ENCODE measurements around the gene LARP4. TPM values are rescaled to one million over a fixed set of nuclear protein-coding genes. Genes with fewer than 3 reads are reported as not detected.

Gene LARP4
- total RNA-seq, 1 donor from 2014 or later: 63.8 TPM

DNA sequence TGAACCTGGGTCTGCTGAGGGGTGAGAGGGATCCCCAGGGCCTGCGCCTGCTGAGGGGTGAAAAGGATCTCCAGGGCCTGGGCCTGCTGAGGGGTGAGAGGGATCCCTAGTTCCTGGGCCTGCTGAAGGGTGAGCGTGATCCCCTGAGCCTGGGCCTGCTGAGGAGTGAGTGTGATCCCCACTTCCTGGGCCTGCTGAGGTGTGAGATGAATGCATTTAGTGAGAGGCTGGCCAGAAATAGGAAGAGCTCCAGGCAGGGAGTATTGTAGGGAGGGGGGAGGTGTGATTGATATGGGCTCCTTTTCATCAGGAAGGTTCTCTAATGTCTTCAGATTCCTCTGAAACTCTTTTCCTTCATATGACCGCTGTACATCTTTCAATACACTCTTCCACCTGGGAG is 47.3 kb upstream of the LARP4 start:
- H3K36me3 Mint-ChIP-seq (ENCODE audit: low read depth, unreplicated experiment): peaks cover 3% of the 10 kb centered on the region
- no peak overlapping the region for H3K27ac Mint-ChIP-seq (ENCODE audit: unreplicated experiment)
- Histone ChIP-seq H3K4me1 (ENCODE audit: insufficient read depth, low read length) (no peaks in the 10 kb centered on the region), H3K36me3 (ENCODE audit: insufficient read depth, low read length) (no peaks in the 10 kb centered on the region), H4K20me1 (ENCODE audit: insufficient read depth, low read length) (no peaks in the 10 kb centered on the region), H3K27me3 (ENCODE audit: insufficient read depth, low read length) (no peaks in the 10 kb centered on the region), H3K4me3 (ENCODE audit: insufficient read depth, low read depth, low read length) (no peak overlapping the region), H3K27ac (ENCODE audit: low read depth, low read length) (no peak overlapping the region), H3K9ac (ENCODE audit: low read length) (no peak overlapping the region), H2AFZ (ENCODE audit: low read depth, low read length) (no peak overlapping the region), H3K79me2 (ENCODE audit: insufficient read depth, low read length) (no peaks in the 10 kb centered on the region), H3K4me2 (ENCODE audit: low read length) (no peak overlapping the region), H3K9me3 (ENCODE audit: insufficient read depth, low read depth, low read length) (no peaks in the 10 kb centered on the region)
- H3K9me3 Mint-ChIP-seq (ENCODE audit: unreplicated experiment): peaks cover 4% of the 10 kb centered on the region
- no peak overlapping the region for H3K4me3 Mint-ChIP-seq (ENCODE audit: unreplicated experiment)
- peaks cover 1% of the 10 kb centered on the region for H3K27me3 Mint-ChIP-seq (ENCODE audit: low read depth, unreplicated experiment)
- H3K4me1 Mint-ChIP-seq (ENCODE audit: low read depth, unreplicated experiment): no peaks in the 10 kb centered on the region
- TF ChIP-seq EZH2 (IDR thresholded peaks at IDR 0.05; ENCODE audit: insufficient read depth, low read length): no peak
- TF ChIP-seq, protein P1, sequence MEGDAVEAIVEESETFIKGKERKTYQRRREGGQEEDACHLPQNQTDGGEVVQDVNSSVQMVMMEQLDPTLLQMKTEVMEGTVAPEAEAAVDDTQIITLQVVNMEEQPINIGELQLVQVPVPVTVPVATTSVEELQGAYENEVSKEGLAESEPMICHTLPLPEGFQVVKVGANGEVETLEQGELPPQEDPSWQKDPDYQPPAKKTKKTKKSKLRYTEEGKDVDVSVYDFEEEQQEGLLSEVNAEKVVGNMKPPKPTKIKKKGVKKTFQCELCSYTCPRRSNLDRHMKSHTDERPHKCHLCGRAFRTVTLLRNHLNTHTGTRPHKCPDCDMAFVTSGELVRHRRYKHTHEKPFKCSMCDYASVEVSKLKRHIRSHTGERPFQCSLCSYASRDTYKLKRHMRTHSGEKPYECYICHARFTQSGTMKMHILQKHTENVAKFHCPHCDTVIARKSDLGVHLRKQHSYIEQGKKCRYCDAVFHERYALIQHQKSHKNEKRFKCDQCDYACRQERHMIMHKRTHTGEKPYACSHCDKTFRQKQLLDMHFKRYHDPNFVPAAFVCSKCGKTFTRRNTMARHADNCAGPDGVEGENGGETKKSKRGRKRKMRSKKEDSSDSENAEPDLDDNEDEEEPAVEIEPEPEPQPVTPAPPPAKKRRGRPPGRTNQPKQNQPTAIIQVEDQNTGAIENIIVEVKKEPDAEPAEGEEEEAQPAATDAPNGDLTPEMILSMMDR (IDR thresholded peaks at IDR 0.05; ENCODE audit: insufficient read depth, low read depth, low read length): no peak
- DNase-seq (ENCODE audit: low read depth) (no peak), FAIRE-seq (no peak)

DNA sequence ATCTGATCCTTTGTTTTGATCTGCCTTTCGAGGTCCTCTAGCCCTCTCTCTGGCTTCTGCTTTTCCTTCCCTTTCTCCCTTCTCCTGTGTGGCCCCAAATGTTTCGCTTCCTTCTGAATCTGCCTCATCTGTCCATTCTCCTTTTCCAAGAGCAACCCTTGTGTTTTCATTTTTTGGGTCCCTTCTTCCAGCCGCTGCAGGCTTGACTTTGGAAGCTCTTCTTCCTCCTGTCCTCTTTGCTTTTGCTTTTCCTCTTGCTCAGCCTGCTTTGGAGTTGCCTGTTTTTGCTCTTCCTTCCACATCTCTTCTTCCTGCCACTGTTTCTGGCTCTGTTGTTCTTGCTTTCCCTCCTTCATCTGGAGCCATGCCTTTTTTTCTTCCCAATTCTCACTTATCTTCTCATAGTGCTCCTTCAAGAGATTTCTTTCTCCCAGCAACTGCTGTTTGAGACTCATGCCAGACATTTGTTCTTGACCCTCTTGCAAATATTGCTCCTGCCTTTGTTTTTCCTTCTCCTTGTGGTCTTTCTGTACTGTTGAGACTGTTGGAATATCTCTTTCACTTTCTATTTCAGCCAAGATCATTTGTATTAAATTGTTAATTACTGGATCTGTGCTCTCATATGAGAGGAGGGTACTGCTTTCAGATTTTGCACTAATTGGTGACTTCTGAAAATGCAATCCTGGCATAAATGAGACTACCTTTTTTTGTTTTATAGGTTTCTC is 46.7 kb upstream of the LARP4 start:
- Histone ChIP-seq H2AFZ (ENCODE audit: low read depth, low read length) (no peak overlapping the region), H3K9ac (ENCODE audit: low read length) (no peak overlapping the region), H3K4me2 (ENCODE audit: low read length) (no peak overlapping the region)

More for the DNA sequence above, 46.7 kb upstream of the LARP4 start:
- H3K9me3 Mint-ChIP-seq (ENCODE audit: unreplicated experiment): peaks cover 4% of the 10 kb centered on the region
- H3K27me3 Mint-ChIP-seq (ENCODE audit: low read depth, unreplicated experiment): peaks cover 1% of the 10 kb centered on the region
- TF ChIP-seq, protein P1 (IDR thresholded peaks at IDR 0.05; ENCODE audit: insufficient read depth, low read depth, low read length): no peak
- no peak for TF ChIP-seq EZH2 (IDR thresholded peaks at IDR 0.05; ENCODE audit: insufficient read depth, low read length)
- peaks cover 3% of the 10 kb centered on the region for H3K36me3 Mint-ChIP-seq (ENCODE audit: low read depth, unreplicated experiment)
- H3K4me3 Mint-ChIP-seq (ENCODE audit: unreplicated experiment): no peak overlapping the region
- Histone ChIP-seq H3K36me3 (ENCODE audit: insufficient read depth, low read length) (no peaks in the 10 kb centered on the region), H4K20me1 (ENCODE audit: insufficient read depth, low read length) (no peaks in the 10 kb centered on the region), H3K27ac (ENCODE audit: low read depth, low read length) (no peak overlapping the region), H3K4me3 (ENCODE audit: insufficient read depth, low read depth, low read length) (no peak overlapping the region), H3K27me3 (ENCODE audit: insufficient read depth, low read length) (no peaks in the 10 kb centered on the region), H3K9me3 (ENCODE audit: insufficient read depth, low read depth, low read length) (no peaks in the 10 kb centered on the region), H3K4me1 (ENCODE audit: insufficient read depth, low read length) (no peaks in the 10 kb centered on the region), H3K79me2 (ENCODE audit: insufficient read depth, low read length) (no peaks in the 10 kb centered on the region)
- DNase-seq (ENCODE audit: low read depth) (peak; percentile 11), FAIRE-seq (no peak)
- H3K27ac Mint-ChIP-seq (ENCODE audit: unreplicated experiment): no peak overlapping the region
- H3K4me1 Mint-ChIP-seq (ENCODE audit: low read depth, unreplicated experiment): no peaks in the 10 kb centered on the region

All from astrocyte (in vitro differentiated cells and primary cell).